IPS-18c (cell line): ENCODE data around the gene ADARB2.

ENCODE experiments used
- H3K4me3 ChIP-seq: 2 replicates; pipeline ENCODE4 v1.7.0; 2013; ENCODE audit warnings: low read depth, mild to moderate bottlenecking, low read length, moderate library complexity; ENCODE audit not compliant: insufficient read depth
- H3K9me3 ChIP-seq: one replicate; pipeline ENCODE4 v1.6.1; 2013; ENCODE audit warnings: mild to moderate bottlenecking, low read length, moderate library complexity; ENCODE audit not compliant: control insufficient read depth, insufficient read depth

Gene ADARB2

GRCh38 chr10:1561731-1562337 lies 175.5 kb downstream of the ADARB2 start:
- Histone ChIP-seq H3K9me3 (no peaks in the 10 kb centered on the region), H3K4me3 (no peak overlapping the region)

- no peaks in the 10 kb centered on the region for H3K9me3 ChIP-seq
- H3K4me3 ChIP-seq: no peak overlapping the region
These were observed 176.7 kb downstream of the ADARB2 start for GRCh38 chr10:1560535-1561192.

- no peaks in the 10 kb centered on the region for H3K9me3 ChIP-seq
- H3K4me3 ChIP-seq: no peak overlapping the region
These were observed 177.6 kb downstream of the ADARB2 start for GRCh38 chr10:1559761-1560160.

GRCh38 chr10:1559311-1559710 lies 178.0 kb downstream of the ADARB2 start:
- no peaks in the 10 kb centered on the region for H3K9me3 ChIP-seq

GRCh38 chr10:1558906-1559305 lies 178.4 kb downstream of the ADARB2 start:
- no peak overlapping the region for H3K4me3 ChIP-seq
- H3K9me3 ChIP-seq: no peaks in the 10 kb centered on the region

More at GRCh38 chr10:1559311-1559710, 178.0 kb downstream of the ADARB2 start:
- H3K4me3 ChIP-seq: no peak overlapping the region

GRCh38 chr10:1557081-1557480 lies 180.2 kb downstream of the ADARB2 start:
- H3K4me3 ChIP-seq: no peak overlapping the region
- no peaks in the 10 kb centered on the region for H3K9me3 ChIP-seq

GRCh38 chr10:1556496-1556895 lies 180.8 kb downstream of the ADARB2 start:
- Histone ChIP-seq H3K4me3 (no peak overlapping the region), H3K9me3 (no peaks in the 10 kb centered on the region)

- Histone ChIP-seq H3K9me3 (no peaks in the 10 kb centered on the region), H3K4me3 (no peak overlapping the region)
These were observed 183.4 kb downstream of the ADARB2 start for GRCh38 chr10:1553951-1554350.

- Histone ChIP-seq H3K4me3 (no peak overlapping the region), H3K9me3 (peaks cover 3% of the 10 kb centered on the region)
These were observed 184.2 kb downstream of the ADARB2 start for GRCh38 chr10:1552881-1553670.

GRCh38 chr10:1552406-1552805 lies 184.9 kb downstream of the ADARB2 start:
- H3K4me3 ChIP-seq: no peak overlapping the region
- H3K9me3 ChIP-seq: peaks cover 5% of the 10 kb centered on the region

- peaks cover 5% of the 10 kb centered on the region for H3K9me3 ChIP-seq
- no peak overlapping the region for H3K4me3 ChIP-seq
These were observed 185.5 kb downstream of the ADARB2 start for GRCh38 chr10:1551636-1552338.

- H3K4me3 ChIP-seq: no peak overlapping the region
- peaks cover 5% of the 10 kb centered on the region for H3K9me3 ChIP-seq
These were observed 186.7 kb downstream of the ADARB2 start for GRCh38 chr10:1550616-1551015.

- Histone ChIP-seq H3K9me3 (peaks cover 5% of the 10 kb centered on the region), H3K4me3 (no peak overlapping the region)
These were observed 187.1 kb downstream of the ADARB2 start for GRCh38 chr10:1550291-1550595.

GRCh38 chr10:1549591-1550290 lies 187.6 kb downstream of the ADARB2 start:
- no peak overlapping the region for H3K4me3 ChIP-seq
- peaks cover 5% of the 10 kb centered on the region for H3K9me3 ChIP-seq

- Histone ChIP-seq H3K9me3 (peaks cover 5% of the 10 kb centered on the region), H3K4me3 (no peak overlapping the region)
These were observed 188.7 kb downstream of the ADARB2 start for GRCh38 chr10:1548596-1548995.

- Histone ChIP-seq H3K9me3 (peaks cover 5% of the 10 kb centered on the region), H3K4me3 (no peak overlapping the region)
These were observed 189.2 kb downstream of the ADARB2 start for GRCh38 chr10:1548146-1548545.

- H3K4me3 ChIP-seq: no peak overlapping the region
- H3K9me3 ChIP-seq: peaks cover 5% of the 10 kb centered on the region
These were observed 190.8 kb downstream of the ADARB2 start for GRCh38 chr10:1546431-1547110.
